C4-2B (cell line): ENCODE data around the gene SIT1.

Experiments
- H3K27ac ChIP-seq: fragments of 450-650 bp; 2 replicates; pipeline ENCODE4 v1.5.1; 2017
- CTCF ChIP-seq: fragments of 450-650 bp; conservative IDR thresholded peaks from 2 replicates; pipeline ENCODE4 v1.5.1; 2017; ENCODE audit warnings: mild to moderate bottlenecking
- ZFX ChIP-seq: fragments of 450-650 bp; IDR thresholded peaks from 2 replicates; pipeline ENCODE4 v1.6.1; 2017

SIT1 gene

GRCh38 chr9:35681341-35682002 is 30.7 kb upstream of the SIT1 start:
- TF ChIP-seq ZFX, result no peak
- TF ChIP-seq CTCF, result no peak
- no peak overlapping the region for H3K27ac ChIP-seq

DNA sequence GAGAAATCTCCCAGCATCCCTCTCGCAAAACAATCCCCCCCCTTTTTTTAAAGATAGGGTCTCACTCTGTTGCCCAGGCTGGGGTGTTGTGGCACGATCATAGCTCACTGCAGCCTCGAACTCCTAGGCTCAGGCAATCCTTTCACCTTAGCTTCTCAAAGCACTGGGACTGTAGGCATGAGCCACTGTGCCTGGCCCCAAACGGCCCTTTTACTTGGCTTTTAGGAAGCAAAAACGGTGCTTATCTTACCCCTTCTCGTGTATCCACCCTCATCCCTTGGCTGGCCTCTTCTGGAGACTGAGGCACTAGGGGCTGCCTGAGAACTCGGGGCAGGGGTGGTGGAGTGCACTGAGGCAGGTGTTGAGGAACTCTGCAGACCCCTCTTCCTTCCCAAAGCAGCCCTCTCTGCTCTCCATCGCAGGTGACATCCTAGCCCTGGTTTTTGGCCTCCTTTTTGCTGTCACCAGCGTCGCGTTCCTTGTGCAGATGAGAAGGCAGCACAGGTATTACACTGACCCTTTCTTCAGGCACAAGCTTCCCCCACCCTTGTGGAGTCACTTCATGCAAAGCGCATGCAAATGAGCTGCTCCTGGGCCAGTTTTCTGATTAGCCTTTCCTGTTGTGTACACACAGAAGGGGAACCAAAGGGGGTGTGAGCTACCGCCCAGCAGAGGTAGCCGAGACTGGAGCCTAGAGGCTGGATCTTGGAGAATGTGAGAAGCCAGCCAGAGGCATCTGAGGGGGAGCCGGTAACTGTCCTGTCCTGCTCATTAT is 29.8 kb upstream of the SIT1 start:
- no peak overlapping the region for H3K27ac ChIP-seq
- no peak for TF ChIP-seq ZFX
- no peak for TF ChIP-seq CTCF

DNA sequence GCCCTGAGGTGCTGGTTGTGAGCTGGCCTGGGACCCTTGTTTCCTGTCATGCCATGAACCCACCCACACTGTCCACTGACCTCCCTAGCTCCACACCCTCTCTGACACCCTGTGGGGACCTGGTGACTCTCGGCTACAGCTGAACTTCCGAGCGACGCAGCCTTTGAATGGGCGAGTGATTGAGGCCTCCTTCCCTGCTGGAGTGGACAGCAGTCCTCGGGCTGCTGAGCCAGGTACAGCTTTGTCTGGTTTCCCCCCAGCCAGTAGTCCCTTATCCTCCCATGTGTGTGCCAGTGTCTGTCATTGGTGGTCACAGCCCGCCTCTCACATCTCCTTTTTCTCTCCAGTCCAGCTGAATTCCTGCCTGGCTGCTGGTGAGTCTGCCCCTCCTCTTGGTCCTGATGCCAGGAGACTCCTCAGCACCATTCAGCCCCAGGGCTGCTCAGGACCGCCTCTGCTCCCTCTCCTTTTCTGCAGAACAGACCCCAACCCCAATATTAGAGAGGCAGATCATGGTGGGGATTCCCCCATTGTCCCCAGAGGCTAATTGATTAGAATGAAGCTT is 29.1 kb upstream of the SIT1 start:
- no peak overlapping the region for H3K27ac ChIP-seq

DNA sequence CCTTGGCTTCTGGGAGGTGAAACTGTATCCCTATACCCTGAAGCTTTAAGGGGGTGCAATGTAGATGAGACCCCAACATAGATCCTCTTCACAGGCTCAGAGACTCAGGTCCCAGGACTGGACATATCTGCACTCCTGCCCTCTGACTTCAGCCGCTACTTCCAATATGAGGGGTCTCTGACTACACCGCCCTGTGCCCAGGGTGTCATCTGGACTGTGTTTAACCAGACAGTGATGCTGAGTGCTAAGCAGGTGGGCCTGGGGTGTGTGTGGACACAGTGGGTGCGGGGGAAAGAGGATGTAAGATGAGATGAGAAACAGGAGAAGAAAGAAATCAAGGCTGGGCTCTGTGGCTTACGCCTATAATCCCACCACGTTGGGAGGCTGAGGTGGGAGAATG is 28.4 kb upstream of the SIT1 start:
- no peak overlapping the region for H3K27ac ChIP-seq
- TF ChIP-seq CTCF (no peak), ZFX (no peak)

More for the DNA sequence above, 29.1 kb upstream of the SIT1 start:
- TF ChIP-seq ZFX (no peak), CTCF (no peak)

DNA sequence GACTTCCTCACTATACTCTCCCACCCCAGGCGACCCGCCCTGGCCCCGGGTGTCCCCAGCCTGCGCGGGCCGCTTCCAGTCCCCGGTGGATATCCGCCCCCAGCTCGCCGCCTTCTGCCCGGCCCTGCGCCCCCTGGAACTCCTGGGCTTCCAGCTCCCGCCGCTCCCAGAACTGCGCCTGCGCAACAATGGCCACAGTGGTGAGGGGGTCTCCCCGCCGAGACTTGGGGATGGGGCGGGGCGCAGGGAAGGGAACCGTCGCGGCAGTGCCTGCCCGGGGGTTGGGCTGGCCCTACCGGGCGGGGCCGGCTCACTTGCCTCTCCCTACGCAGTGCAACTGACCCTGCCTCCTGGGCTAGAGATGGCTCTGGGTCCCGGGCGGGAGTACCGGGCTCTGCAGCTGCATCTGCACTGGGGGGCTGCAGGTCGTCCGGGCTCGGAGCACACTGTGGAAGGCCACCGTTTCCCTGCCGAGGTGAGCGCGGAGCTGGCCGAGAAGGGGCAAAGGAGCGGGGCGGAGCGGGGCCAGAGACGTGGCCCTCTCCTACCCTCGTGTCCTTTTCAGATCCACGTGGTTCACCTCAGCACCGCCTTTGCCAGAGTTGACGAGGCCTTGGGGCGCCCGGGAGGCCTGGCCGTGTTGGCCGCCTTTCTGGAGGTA is 25.1 kb upstream of the SIT1 start:
- H3K27ac ChIP-seq, result no peak overlapping the region
- no peak for TF ChIP-seq CTCF
- TF ChIP-seq ZFX, result no peak

- no peak overlapping the region for H3K27ac ChIP-seq
- TF ChIP-seq CTCF, result no peak
These were observed 24.5 kb upstream of the SIT1 start for GRCh38 chr9:35675204-35675603.

DNA sequence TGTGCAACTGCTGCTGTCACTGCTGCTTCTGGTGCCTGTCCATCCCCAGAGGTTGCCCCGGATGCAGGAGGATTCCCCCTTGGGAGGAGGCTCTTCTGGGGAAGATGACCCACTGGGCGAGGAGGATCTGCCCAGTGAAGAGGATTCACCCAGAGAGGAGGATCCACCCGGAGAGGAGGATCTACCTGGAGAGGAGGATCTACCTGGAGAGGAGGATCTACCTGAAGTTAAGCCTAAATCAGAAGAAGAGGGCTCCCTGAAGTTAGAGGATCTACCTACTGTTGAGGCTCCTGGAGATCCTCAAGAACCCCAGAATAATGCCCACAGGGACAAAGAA is 23.3 kb upstream of the SIT1 start:
- H3K27ac ChIP-seq, result no peak overlapping the region
- TF ChIP-seq ZFX, result no peak
- no peak for TF ChIP-seq CTCF
